ENCODE data around the gene SLC22A2. TPM values are rescaled to one million over a fixed set of nuclear protein-coding genes. Genes with fewer than 3 reads are reported as not detected.

Gene SLC22A2
- total RNA-seq, 1 experiment from 2014 or later, result not detected

- Mint-ChIP-seq H3K27me3 (ENCODE audit: insufficient read depth, unreplicated experiment) (no peaks in the 10 kb centered on the region), H3K36me3 (ENCODE audit: insufficient read depth, unreplicated experiment) (no peaks in the 10 kb centered on the region), H3K9me3 (ENCODE audit: unreplicated experiment) (peaks cover 9% of the 10 kb centered on the region), H3K27ac (ENCODE audit: unreplicated experiment) (no peak overlapping the region), H3K4me3 (ENCODE audit: unreplicated experiment) (no peak overlapping the region), H3K4me1 (ENCODE audit: low read depth, unreplicated experiment) (peaks cover 33% of the 10 kb centered on the region)
- BruUV-seq (replicated peaks), result no TSS peak
- intact Hi-C loops (cut with micrococcal nuclease; ENCODE audit: unreplicated experiment), result no loop called here
- Histone ChIP-seq H3K4me3 (ENCODE audit: low read depth, low read length) (no peak overlapping the region), H3K36me3 (ENCODE audit: control insufficient read depth, insufficient read depth, low read length) (no peaks in the 10 kb centered on the region; the same call in 1 of the 2 replicates), H3K27me3 (replicated peaks; ENCODE audit: control insufficient read depth, insufficient read depth, low read length) (no peaks in the 10 kb centered on the region), H3K4me1 (peaks cover 38% of the 10 kb centered on the region), H3K9me3 (no peaks in the 10 kb centered on the region)
- CTCF ChIA-PET, result no interaction called here
- DNase-seq, result no peak
- TF ChIP-seq CTCF (IDR thresholded peaks at IDR 0.05; ENCODE audit: insufficient read depth in 1 of 2, low read depth in 1 of 2, low read length in 1 of 2, severe bottlenecking in 1 of 2, unreplicated experiment in 1 of 2), result no peak
- POLR2A ChIA-PET, result no interaction called here
Measured at GRCh38 chr6:160265869-160266476, 7.4 kb upstream of the SLC22A2 start.

- DNase-seq, result no peak
- BruUV-seq (replicated peaks), result no TSS peak
- H3K36me3 ChIP-seq (ENCODE audit: control insufficient read depth, insufficient read depth, low read length), result no peaks in the 10 kb centered on the region; the same call in 1 of the 2 replicates
Measured at GRCh38 chr6:160264061-160264612, 5.5 kb upstream of the SLC22A2 start.

More at GRCh38 chr6:160264061-160264612, 5.5 kb upstream of the SLC22A2 start:
- peaks cover 9% of the 10 kb centered on the region for H3K9me3 Mint-ChIP-seq (ENCODE audit: unreplicated experiment)
- ChIA-PET CTCF (interaction anchor here (1.0 to 1.3 kb wide), 2 partner anchors 43 to 126 kb away, joined by 3 to 5 read pairs; no protein-coding TSS in a partner anchor), POLR2A (no interaction called here)
- intact Hi-C loops (cut with micrococcal nuclease; ENCODE audit: unreplicated experiment), result no loop called here
- H3K27ac Mint-ChIP-seq (ENCODE audit: unreplicated experiment), result peak overlapping the region; percentile 63
- Histone ChIP-seq H3K4me3 (ENCODE audit: low read depth, low read length) (no peak overlapping the region), H3K27me3 (replicated peaks; ENCODE audit: control insufficient read depth, insufficient read depth, low read length) (no peaks in the 10 kb centered on the region), H3K4me1 (peaks cover 54% of the 10 kb centered on the region), H3K9me3 (no peaks in the 10 kb centered on the region)
- peaks cover 51% of the 10 kb centered on the region for H3K4me1 Mint-ChIP-seq (ENCODE audit: low read depth, unreplicated experiment)
- H3K27me3 Mint-ChIP-seq (ENCODE audit: insufficient read depth, unreplicated experiment), result no peaks in the 10 kb centered on the region
- no peaks in the 10 kb centered on the region for H3K36me3 Mint-ChIP-seq (ENCODE audit: insufficient read depth, unreplicated experiment)
- H3K4me3 Mint-ChIP-seq (ENCODE audit: unreplicated experiment), result no peak overlapping the region
- TF ChIP-seq CTCF (IDR thresholded peaks at IDR 0.05; ENCODE audit: insufficient read depth in 1 of 2, low read depth in 1 of 2, low read length in 1 of 2, severe bottlenecking in 1 of 2, unreplicated experiment in 1 of 2), result no peak

Measured in Caco-2 (cell line).